ENCODE measurements around the gene NPM1.

NPM1 gene

GRCh38 chr5:171416160-171417049, 28.8 kb downstream of the NPM1 start:
- no peak for TF ChIP-seq CTCF (IDR thresholded peaks at IDR 0.05)
- no peak overlapping the region for H3K4me3 ChIP-seq
- no peak for DNase-seq (ENCODE audit: low spot score)
- no peak overlapping the region for H3K27ac ChIP-seq

- TF ChIP-seq CTCF (IDR thresholded peaks at IDR 0.05) = peak; percentile 71
- Histone ChIP-seq H3K27ac (peak overlapping the region in 1 of 2 donors; percentile 30), H3K4me3 (peak overlapping the region; percentile 69)
- peak; percentile 89 for DNase-seq (ENCODE audit: low spot score)
These were observed 30.8 kb downstream of the NPM1 start for GRCh38 chr5:171418316-171418981.

GRCh38 chr5:171418982-171419687, 31.5 kb downstream of the NPM1 start, which contains the start of gene FGF18:
TSS of gene FGF18 (plus strand) at chr5:171419647. CDS start at chr5:171420200, 553 bp downstream.
- TF ChIP-seq CTCF (IDR thresholded peaks at IDR 0.05) = peak; percentile 7
- peak; percentile 76 for DNase-seq (ENCODE audit: low spot score)
- Histone ChIP-seq H3K27ac (peak within 1 kb of the TSS in 1 of 2 donors; percentile 30), H3K4me3 (peak within 1 kb of the TSS; percentile 69)

- peak; percentile 72 for DNase-seq (ENCODE audit: low spot score)
- Histone ChIP-seq H3K27ac (peak overlapping the region in 1 of 2 donors; percentile 30), H3K4me3 (peak overlapping the region; percentile 69)
- no peak for TF ChIP-seq CTCF (IDR thresholded peaks at IDR 0.05)
These were observed 32.2 kb downstream of the NPM1 start for GRCh38 chr5:171419688-171420430.

GRCh38 chr5:171420431-171421241, 33.0 kb downstream of the NPM1 start:
- peak; percentile 85 for DNase-seq (ENCODE audit: low spot score)
- peak overlapping the region; percentile 69 for H3K4me3 ChIP-seq
- no peak for TF ChIP-seq CTCF (IDR thresholded peaks at IDR 0.05)
- peak overlapping the region in 1 of 2 donors; percentile 30 for H3K27ac ChIP-seq
